Measurements from ENCODE around the gene DNAJB6. TPM values are rescaled to one million over a fixed set of nuclear protein-coding genes. Genes with fewer than 3 reads are reported as not detected.

Gene DNAJB6
- total and polyA plus RNA-seq, 2 of the 4 experiments (the other 2 are of a cell fraction) = 93.4 to 165 TPM

GRCh38 chr7:157352516-157352915 lies 15.7 kb downstream of the DNAJB6 start:
- Histone ChIP-seq H2BK20ac (ENCODE audit: low read depth, low read length) (no peak overlapping the region), H3K27me3 (ENCODE audit: control insufficient read depth, insufficient read depth, low read length) (no peaks in the 10 kb centered on the region), H3K23ac (ENCODE audit: low read depth, low read length) (no peak overlapping the region), H3K4me3 (ENCODE audit: insufficient read depth, low read depth, low read length) (no peak overlapping the region), H2BK120ac (ENCODE audit: low read depth, low read length) (no peak overlapping the region), H2AFZ (replicated peaks; ENCODE audit: low read length, poor library complexity) (no peak overlapping the region), H3K4ac (ENCODE audit: low read depth, low read length) (no peak overlapping the region), H3K9me3 (ENCODE audit: control insufficient read depth, insufficient read depth, low read length) (no peaks in the 10 kb centered on the region), H3K18ac (ENCODE audit: low read depth, low read length) (no peak overlapping the region), H3K79me1 (ENCODE audit: low read depth in 1 of 2, low read length in 2 of 2) (peaks cover 0 to 61% of the 10 kb centered on the region in 2 experiments; a peak in 2 of 4 replicates), H3K27ac (ENCODE audit: insufficient read depth, low read length) (no peak overlapping the region), H3K4me1 (ENCODE audit: control insufficient read depth, insufficient read depth, low read length) (peaks cover 17% of the 10 kb centered on the region), H3K9ac (ENCODE audit: low read depth, low read length) (no peak overlapping the region), H2AK9ac (replicated peaks; ENCODE audit: low read depth, low read length, poor library complexity) (no peak overlapping the region), H3K36me3 (ENCODE audit: control insufficient read depth, insufficient read depth, low read length) (peaks cover 3% of the 10 kb centered on the region; the same call in 1 of the 2 replicates), H2BK5ac (ENCODE audit: low read depth, low read length, poor library complexity, severe bottlenecking) (no peak overlapping the region), H4K91ac (ENCODE audit: insufficient read depth, low read depth, low read length) (no peak overlapping the region), H4K5ac (ENCODE audit: low read depth, low read length) (no peak overlapping the region), H3K9me1 (ENCODE audit: insufficient read depth, low read length) (peaks cover 37% of the 10 kb centered on the region), H3K56ac (ENCODE audit: extremely low read depth, insufficient read depth, low read length) (no peak overlapping the region), H4K20me1 (ENCODE audit: insufficient read depth, low read length) (peaks cover 99% of the 10 kb centered on the region), H2AK5ac (ENCODE audit: low read depth, low read length) (no peak overlapping the region), H3K14ac (replicated peaks; ENCODE audit: low read depth, low read length) (no peak overlapping the region), H4K8ac (ENCODE audit: low read depth in 2 of 2, low read length in 2 of 2) (no peak overlapping the region), H3K4me2 (ENCODE audit: low read depth, low read length) (no peak overlapping the region), H2BK15ac (ENCODE audit: low read depth, low read length) (no peak overlapping the region)
- ATAC-seq (ENCODE audit: low read depth) = no peak
- dilution Hi-C loops (cut with HindIII; ENCODE audit: low sequenced_read_pairs, unreplicated experiment) = no loop called here
- CTCF ChIA-PET = interaction anchor here (0.6 kb wide), 1 partner anchor 1455 kb away, joined by 4 read pairs; no protein-coding TSS in a partner anchor
- DNase-seq = no peak
- POLR2A ChIA-PET (ENCODE audit: unreplicated experiment) = no interaction called here
- no TSS peak for BruUV-seq (replicated peaks)
- intact Hi-C loops (cut with micrococcal nuclease) = no loop called here
- no CpG with 5 or more reads among the region's 6 CpGs for WGBS, 2 experiments (ENCODE audit: extremely low coverage in 2 of 2, insufficient read length in 1 of 2)
- in situ Hi-C loops (cut with MboI; ENCODE audit: low sequenced_read_pairs) = no loop called here
- TF ChIP-seq RCOR1 (IDR thresholded peaks at IDR 0.05; ENCODE audit: insufficient replicate concordance, low read length) = no peak
- TF ChIP-seq ELK1 (IDR thresholded peaks at IDR 0.05; ENCODE audit: borderline replicate concordance, low read depth, low read length) = no peak
- no peak for TF ChIP-seq NFE2L2 (IDR thresholded peaks at IDR 0.05; ENCODE audit: low read depth, low read length)
- no peak for TF ChIP-seq CEBPB (IDR thresholded peaks at IDR 0.05; ENCODE audit: low read depth, low read length)
- no peak for TF ChIP-seq MXI1 (IDR thresholded peaks at IDR 0.05; ENCODE audit: borderline replicate concordance, low read depth, low read length)
- TF ChIP-seq FOS (IDR thresholded peaks at IDR 0.05; ENCODE audit: low read depth, low read length) = no peak
- TF ChIP-seq CTCF (conservative IDR thresholded peaks at IDR 0.05; ENCODE audit: low read depth, low read length) = no peak
- no peak for TF ChIP-seq POLR2A (IDR thresholded peaks at IDR 0.05; ENCODE audit: low read depth, low read length)
- TF ChIP-seq USF2 (IDR thresholded peaks at IDR 0.05; ENCODE audit: low read depth, low read length) = no peak
- no peak for TF ChIP-seq MAZ (IDR thresholded peaks at IDR 0.05; ENCODE audit: borderline replicate concordance, low read depth, low read length)
- no peak for TF ChIP-seq CHD1 (IDR thresholded peaks at IDR 0.05; ENCODE audit: low read depth, low read length)
- no peak for TF ChIP-seq RFX5 (IDR thresholded peaks at IDR 0.05; ENCODE audit: low read depth, low read length)
- TF ChIP-seq RAD21 (IDR thresholded peaks at IDR 0.05; ENCODE audit: low read length) = no peak

Data from IMR-90 (cell line).